Stimulated activated naive B cell treated with anti-CD40 and anti-IgM and Interleukin-4, amounts not matched to agents 10 μg/mL and 1 μg/mL and 100 μg/mL, for 72 hours (primary cell): Measurements from ENCODE around the gene TPPP.
"Not testable (repeated sequence)": the region's sequence is repeated elsewhere in the genome, so short reads cannot be mapped to it uniquely, and the experiment has no call there.

Experiments
- ATAC-seq, 2 donors: fragments of 150-1000 bp; cut with Tn5 transposase; replicated peaks; 2 replicates each; pipeline ENCODE4 v1.10.0; 2021; ENCODE audit warnings: moderate library complexity in 1 of 2
- DNase-seq: peaks from one replicate; pipeline ENCODE4 v3.0.0; 2021
- H3K27ac Mint-ChIP-seq: one replicate; pipeline ENCODE4 v1.8.0; 2022; ENCODE audit warnings: mild to moderate bottlenecking, mixed read lengths
- H3K27me3 Mint-ChIP-seq, 2 donors: one replicate each; pipeline ENCODE4 v1.8.0; 2022; ENCODE audit warnings: mixed read lengths in 2 of 2
- H3K36me3 Mint-ChIP-seq, 2 donors: one replicate each; pipeline ENCODE4 v1.8.0; 2022; ENCODE audit warnings: mixed read lengths in 2 of 2, mild to moderate bottlenecking in 1 of 2
- H3K4me1 Mint-ChIP-seq, 2 donors: one replicate each; pipeline ENCODE4 v1.8.0; 2022; ENCODE audit warnings: mixed read lengths in 2 of 2, mild to moderate bottlenecking in 1 of 2
- H3K4me3 Mint-ChIP-seq, 2 donors: one replicate each; pipeline ENCODE4 v1.8.0; 2022; ENCODE audit warnings: mild to moderate bottlenecking in 2 of 2, mixed read lengths in 2 of 2, moderate library complexity in 1 of 2
- H3K9me3 Mint-ChIP-seq, 2 donors: one replicate each; pipeline ENCODE4 v1.8.0; 2022; ENCODE audit warnings: mixed read lengths in 2 of 2, mild to moderate bottlenecking in 1 of 2

The TPPP gene

DNA sequence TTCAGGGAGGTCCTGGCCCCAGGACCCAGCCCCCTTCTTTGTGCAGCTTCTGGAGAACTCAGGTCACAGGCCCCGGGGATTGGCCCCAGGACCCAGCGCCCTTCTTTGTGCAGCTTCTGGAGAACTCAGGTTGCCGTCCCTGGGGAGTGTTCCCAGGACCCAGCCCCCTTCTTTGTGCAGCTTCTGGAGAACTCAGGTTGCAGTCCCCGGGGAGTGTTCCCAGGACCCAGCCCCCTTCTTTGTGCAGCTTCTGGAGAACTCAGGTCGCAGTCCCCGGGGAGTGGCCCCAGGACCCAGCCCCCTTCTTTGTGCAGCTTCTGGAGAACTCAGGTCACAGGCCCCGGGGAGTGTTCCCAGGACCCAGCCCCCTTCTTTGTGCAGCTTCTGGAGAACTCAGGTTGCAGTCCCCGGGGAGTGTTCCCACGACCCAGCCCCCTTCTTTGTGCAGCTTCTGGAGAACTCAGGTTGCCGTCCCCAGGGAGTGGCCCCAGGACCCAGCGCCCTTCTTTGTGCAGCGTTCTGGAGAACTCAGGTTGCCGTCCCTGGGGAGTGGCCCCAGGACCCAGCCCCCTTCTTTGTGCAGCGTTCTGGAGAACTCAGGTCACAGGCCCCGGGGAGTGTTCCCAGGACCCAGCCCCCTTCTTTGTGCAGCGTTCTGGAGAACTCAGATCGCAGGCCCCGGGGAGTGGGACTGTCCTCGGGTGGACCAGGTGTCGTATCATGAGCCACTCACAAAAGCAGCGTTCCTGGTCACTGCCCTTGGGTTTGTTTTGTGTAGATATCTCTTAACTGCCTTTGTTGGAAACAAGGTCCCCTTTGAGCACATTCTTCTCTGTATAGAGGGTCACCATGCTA, 64.6 kb downstream of the TPPP start:
- not testable (repeated sequence) for H3K9me3 Mint-ChIP-seq
- ATAC-seq, result peak; percentile 31 to 38

GRCh38 chr5:627840-628239, 65.3 kb downstream of the TPPP start:
- Mint-ChIP-seq H3K9me3 (peaks cover 0 to 2% of the 10 kb centered on the region in 2 donors), H3K36me3 (peaks cover 51 to 54% of the 10 kb centered on the region in 2 donors), H3K27ac (no peak overlapping the region), H3K4me1 (peaks cover 0 to 8% of the 10 kb centered on the region in 2 donors), H3K27me3 (no peaks in the 10 kb centered on the region), H3K4me3 (no peak overlapping the region)
- DNase-seq (no peak), ATAC-seq (no peak)

More for the DNA sequence above, 64.6 kb downstream of the TPPP start:
- H3K27ac Mint-ChIP-seq, DNase-seq, H3K4me1 Mint-ChIP-seq, H3K4me3 Mint-ChIP-seq, H3K27me3 Mint-ChIP-seq: not testable (repeated sequence)
- peaks cover 45 to 51% of the 10 kb centered on the region in 2 donors for H3K36me3 Mint-ChIP-seq

DNA sequence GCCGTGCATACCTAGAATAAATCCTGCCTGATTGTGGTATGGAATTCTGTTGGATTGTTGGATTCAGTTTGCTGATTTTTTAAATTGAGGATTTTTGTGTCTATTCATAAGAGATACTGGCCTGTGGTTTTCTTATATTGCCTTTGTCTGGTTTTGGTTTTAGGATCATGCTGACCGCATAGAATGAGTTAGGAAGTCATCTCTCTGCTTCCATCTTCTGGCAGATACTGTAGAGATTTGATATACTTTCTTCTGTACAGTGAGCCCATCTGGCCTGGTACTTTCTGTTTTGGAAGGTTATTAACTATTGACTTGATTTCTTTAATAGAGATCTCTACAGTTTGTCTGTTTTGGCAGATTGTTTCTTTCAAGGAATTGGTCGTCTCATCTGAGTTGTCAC, 66.3 kb downstream of the TPPP start:
- peaks cover 0 to 2% of the 10 kb centered on the region in 2 donors for H3K9me3 Mint-ChIP-seq
- H3K4me1 Mint-ChIP-seq, result peaks cover 0 to 8% of the 10 kb centered on the region in 2 donors
- H3K27me3 Mint-ChIP-seq, result no peaks in the 10 kb centered on the region
- H3K27ac Mint-ChIP-seq, result no peak overlapping the region
- H3K36me3 Mint-ChIP-seq, result peaks cover 58% of the 10 kb centered on the region in 2 donors
- DNase-seq (no peak), ATAC-seq (no peak)
- no peak overlapping the region for H3K4me3 Mint-ChIP-seq

- Mint-ChIP-seq H3K27ac (no peak overlapping the region), H3K27me3 (no peaks in the 10 kb centered on the region), H3K9me3 (peaks cover 0 to 2% of the 10 kb centered on the region in 2 donors), H3K4me3 (no peak overlapping the region), H3K36me3 (peaks cover 68 to 69% of the 10 kb centered on the region in 2 donors), H3K4me1 (peaks cover 0 to 8% of the 10 kb centered on the region in 2 donors)
- ATAC-seq (no peak), DNase-seq (no peak)
Measured at GRCh38 chr5:625516-625915, 67.6 kb downstream of the TPPP start.

DNA sequence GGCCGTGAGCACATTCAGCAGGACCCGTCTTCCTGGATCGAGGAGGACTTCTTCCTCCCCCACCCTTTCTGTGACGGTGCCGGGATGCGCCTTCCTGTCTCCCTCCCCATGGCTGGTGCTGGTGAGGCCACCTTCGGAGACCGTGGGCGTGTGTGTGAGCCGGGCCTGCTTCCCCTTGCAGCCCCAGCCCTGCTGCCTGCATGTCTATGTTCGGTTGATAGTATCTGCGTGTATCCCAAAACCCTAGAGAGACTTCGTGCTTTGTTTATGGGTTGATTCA, 68.3 kb downstream of the TPPP start:
- Mint-ChIP-seq H3K36me3 (peaks cover 74% of the 10 kb centered on the region in 2 donors), H3K4me1 (peaks cover 0 to 8% of the 10 kb centered on the region in 2 donors), H3K9me3 (peaks cover 0 to 2% of the 10 kb centered on the region in 2 donors), H3K27me3 (no peaks in the 10 kb centered on the region), H3K4me3 (no peak overlapping the region), H3K27ac (peak overlapping the region; percentile 39)
- DNase-seq (no peak), ATAC-seq (no peak)

DNA sequence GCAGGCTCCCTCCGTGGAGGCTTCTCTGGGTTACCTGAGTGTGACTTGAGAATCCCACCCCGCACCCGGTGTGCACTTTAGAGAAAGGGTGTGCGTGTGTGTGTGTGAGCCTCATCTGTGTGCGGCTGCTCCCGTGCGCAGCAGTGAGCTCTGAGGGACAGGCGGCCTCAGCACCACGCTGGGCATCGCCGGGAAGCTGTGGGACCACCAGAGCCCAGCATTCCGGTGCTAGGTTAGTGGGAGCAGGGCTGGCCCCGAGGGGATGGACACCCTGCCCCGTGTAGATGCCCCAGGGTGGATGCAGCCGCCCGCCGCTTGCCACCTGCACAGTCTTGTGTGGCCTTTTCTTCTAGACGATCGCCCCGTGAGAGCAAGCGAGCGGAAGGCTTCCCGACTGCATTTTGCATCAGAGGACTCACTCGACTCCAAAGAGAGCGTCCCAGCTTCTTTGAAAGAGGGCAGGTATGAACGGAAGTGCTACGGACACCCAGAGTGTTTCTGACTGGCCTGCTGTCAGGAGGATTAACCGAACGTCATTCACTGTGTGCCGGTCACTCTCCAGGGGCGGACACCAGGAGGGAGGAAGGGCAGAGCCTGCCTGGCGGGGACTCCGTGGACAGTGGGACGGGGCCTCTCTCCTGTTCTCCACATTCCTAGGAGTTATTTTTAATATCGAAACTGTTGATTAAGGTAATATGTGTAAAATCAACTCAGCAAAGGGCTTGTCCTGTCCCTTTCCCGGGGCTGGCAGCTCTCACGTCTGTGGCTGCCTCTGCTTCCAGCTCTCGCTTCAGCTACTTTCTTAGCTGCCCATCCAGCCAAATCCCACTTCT, 68.8 kb downstream of the TPPP start:
- Mint-ChIP-seq H3K9me3 (peaks cover 0 to 2% of the 10 kb centered on the region in 2 donors), H3K36me3 (peaks cover 77 to 80% of the 10 kb centered on the region in 2 donors), H3K27ac (no peak overlapping the region), H3K4me1 (peaks cover 0 to 8% of the 10 kb centered on the region in 2 donors), H3K27me3 (no peaks in the 10 kb centered on the region), H3K4me3 (no peak overlapping the region)
- no peak for DNase-seq
- no peak for ATAC-seq

DNA sequence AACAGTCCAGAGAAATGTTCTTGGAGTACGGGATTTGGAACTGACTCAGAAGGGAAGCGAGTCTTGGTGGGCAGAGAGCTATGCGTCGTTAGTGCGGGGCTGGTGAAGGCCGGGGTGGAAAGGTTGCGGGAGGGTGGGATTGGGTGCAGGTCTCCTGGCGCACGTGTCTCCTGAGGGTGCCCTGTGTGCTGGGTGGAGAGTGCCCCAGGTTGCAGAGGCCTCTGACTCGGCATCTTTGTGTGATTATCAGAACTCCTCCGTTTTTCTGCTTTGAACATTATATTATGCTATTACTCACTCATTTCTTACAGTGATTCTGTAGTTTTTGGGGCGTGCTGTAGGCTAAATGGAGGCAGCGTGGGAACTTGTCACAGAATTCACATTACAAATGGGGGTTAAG, 69.6 kb downstream of the TPPP start:
- no peak for DNase-seq
- no peak overlapping the region for H3K27ac Mint-ChIP-seq
- no peaks in the 10 kb centered on the region for H3K9me3 Mint-ChIP-seq
- peaks cover 0 to 2% of the 10 kb centered on the region in 2 donors for H3K4me1 Mint-ChIP-seq
- no peaks in the 10 kb centered on the region for H3K27me3 Mint-ChIP-seq
- peaks cover 76 to 79% of the 10 kb centered on the region in 2 donors for H3K36me3 Mint-ChIP-seq
- H3K4me3 Mint-ChIP-seq, result no peak overlapping the region
- ATAC-seq, result no peak

- no peak overlapping the region for H3K4me3 Mint-ChIP-seq
- H3K27ac Mint-ChIP-seq, result no peak overlapping the region
- H3K27me3 Mint-ChIP-seq, result no peaks in the 10 kb centered on the region
- DNase-seq (no peak), ATAC-seq (no peak)
- no peaks in the 10 kb centered on the region for H3K9me3 Mint-ChIP-seq
- no peaks in the 10 kb centered on the region for H3K4me1 Mint-ChIP-seq
- H3K36me3 Mint-ChIP-seq, result peaks cover 77 to 83% of the 10 kb centered on the region in 2 donors
Measured at GRCh38 chr5:622946-623522, 70.1 kb downstream of the TPPP start.

GRCh38 chr5:622359-622758, 70.8 kb downstream of the TPPP start:
- ATAC-seq (no peak), DNase-seq (no peak)
- H3K27me3 Mint-ChIP-seq, result no peaks in the 10 kb centered on the region
- H3K9me3 Mint-ChIP-seq, result no peaks in the 10 kb centered on the region
- peaks cover 78 to 85% of the 10 kb centered on the region in 2 donors for H3K36me3 Mint-ChIP-seq
- H3K27ac Mint-ChIP-seq, result no peak overlapping the region
- H3K4me1 Mint-ChIP-seq, result no peaks in the 10 kb centered on the region
- H3K4me3 Mint-ChIP-seq, result no peak overlapping the region

- Mint-ChIP-seq H3K9me3 (no peaks in the 10 kb centered on the region), H3K4me1 (peaks cover 7% of the 10 kb centered on the region in 2 donors), H3K27ac (no peak overlapping the region), H3K27me3 (no peaks in the 10 kb centered on the region), H3K36me3 (peaks cover 78 to 83% of the 10 kb centered on the region in 2 donors), H3K4me3 (no peak overlapping the region)
- ATAC-seq (no peak), DNase-seq (no peak)
Measured at GRCh38 chr5:621341-621761, 71.8 kb downstream of the TPPP start.

- H3K9me3 Mint-ChIP-seq, result peaks cover under 1 to 1% of the 10 kb centered on the region in 2 donors
- DNase-seq, result no peak
- H3K27me3 Mint-ChIP-seq, result no peaks in the 10 kb centered on the region
- H3K4me3 Mint-ChIP-seq, result no peak overlapping the region
- H3K4me1 Mint-ChIP-seq, result peaks cover 9 to 11% of the 10 kb centered on the region in 2 donors
- H3K36me3 Mint-ChIP-seq, result peaks cover 75 to 81% of the 10 kb centered on the region in 2 donors
- H3K27ac Mint-ChIP-seq, result no peak overlapping the region
- ATAC-seq, result no peak
Measured at GRCh38 chr5:620586-621180, 72.5 kb downstream of the TPPP start.

GRCh38 chr5:620152-620551, 73.0 kb downstream of the TPPP start:
- peaks cover 9 to 11% of the 10 kb centered on the region in 2 donors for H3K4me1 Mint-ChIP-seq
- H3K36me3 Mint-ChIP-seq, result peaks cover 75 to 81% of the 10 kb centered on the region in 2 donors
- no peak overlapping the region for H3K27ac Mint-ChIP-seq
- no peak for DNase-seq
- ATAC-seq, result no peak
- no peak overlapping the region for H3K4me3 Mint-ChIP-seq
- no peaks in the 10 kb centered on the region for H3K27me3 Mint-ChIP-seq
- H3K9me3 Mint-ChIP-seq, result peaks cover 3 to 4% of the 10 kb centered on the region in 2 donors

DNA sequence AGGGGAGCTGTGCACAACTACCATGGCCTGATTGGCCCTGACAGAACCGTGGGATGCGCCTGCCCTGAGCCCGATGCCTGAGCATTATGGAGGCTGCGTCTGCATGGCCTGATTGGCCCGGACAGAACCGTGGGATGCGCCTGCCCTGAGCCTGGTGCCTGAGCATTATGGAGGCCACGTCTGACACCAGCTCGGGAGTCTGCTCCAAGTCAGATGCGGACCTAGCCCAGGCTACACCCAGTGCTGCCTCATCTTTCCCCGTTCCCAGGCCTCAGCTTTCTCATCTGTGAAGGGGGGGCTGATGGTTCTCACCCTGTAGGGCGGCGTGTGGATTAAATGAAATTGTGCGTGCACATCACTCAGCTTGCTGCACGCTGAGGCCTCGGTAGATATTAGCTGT, 73.7 kb downstream of the TPPP start:
- H3K36me3 Mint-ChIP-seq, result peaks cover 75 to 81% of the 10 kb centered on the region in 2 donors
- H3K9me3 Mint-ChIP-seq, result peaks cover 3 to 4% of the 10 kb centered on the region in 2 donors
- ATAC-seq (no peak), DNase-seq (no peak)
- no peak overlapping the region for H3K27ac Mint-ChIP-seq
- no peaks in the 10 kb centered on the region for H3K27me3 Mint-ChIP-seq
- H3K4me1 Mint-ChIP-seq, result peaks cover 9 to 17% of the 10 kb centered on the region in 2 donors
- no peak overlapping the region for H3K4me3 Mint-ChIP-seq

GRCh38 chr5:618450-618849, 74.7 kb downstream of the TPPP start:
- Mint-ChIP-seq H3K4me3 (no peak overlapping the region), H3K27ac (no peak overlapping the region), H3K4me1 (peaks cover 9 to 26% of the 10 kb centered on the region in 2 donors), H3K36me3 (peaks cover 66 to 75% of the 10 kb centered on the region in 2 donors), H3K27me3 (no peaks in the 10 kb centered on the region), H3K9me3 (peaks cover 3 to 4% of the 10 kb centered on the region in 2 donors)
- DNase-seq, result no peak
- no peak for ATAC-seq
